PC-9 (cell line): Measurements from ENCODE around the gene AQP4. TPM values are rescaled to one million over a fixed set of nuclear protein-coding genes. Genes with fewer than 3 reads are reported as not detected.

ENCODE experiments used
- BruUV-seq: library from RNA; stranded (reverse); fragments of 400-500 nt; replicated peaks from 2 replicates; lab custom pipeline; 2021; lab: Mats Ljungman, UMichigan
- CTCF ChIA-PET: fragments of 300-600 bp; sonication (Branson Sonifier 250); formaldehyde crosslinking; loops from one replicate; lab custom pipeline; 2022; ENCODE audit warnings: antibody characterized with exemption; lab: Charles Lee
- POLR2A ChIA-PET: fragments of 300-600 bp; sonication (Branson Sonifier 250); formaldehyde crosslinking; loops from one replicate; lab custom pipeline; 2022; ENCODE audit warnings: antibody characterized with exemption; ENCODE audit not compliant: unreplicated experiment; lab: Charles Lee
- DNase-seq, 2 experiments: peaks; one replicate each; pipeline versions ENCODE4 v3.0.0 to v3.0.0-alpha.2; 2015 to 2022; ENCODE audit warnings: mixed read lengths in 1 of 2
- H2AFZ ChIP-seq: fragments of 200-600 bp; sonication (generic); 2 replicates; pipeline ENCODE4 v1.8.1; 2017; ENCODE audit warnings: antibody characterized with exemption
- H3F3A ChIP-seq: fragments of 200-600 bp; sonication (generic); 2 replicates; pipeline ENCODE4 v1.8.1; 2017; ENCODE audit warnings: antibody characterized with exemption, mild to moderate bottlenecking, low read depth; ENCODE audit not compliant: insufficient read depth
- H3K27ac ChIP-seq: fragments of 200-600 bp; sonication (generic); 2 replicates; pipeline ENCODE4 v1.6.1; 2016; ENCODE audit warnings: mixed run types
- H3K27me3 ChIP-seq: fragments of 200-600 bp; sonication (generic); 2 replicates; pipeline ENCODE4 v1.6.1; 2016; ENCODE audit warnings: low read depth, mixed run types; ENCODE audit not compliant: insufficient read depth
- H3K36me3 ChIP-seq: fragments of 200-600 bp; sonication (generic); 2 replicates; pipeline ENCODE4 v1.6.1; 2016; ENCODE audit warnings: low read depth, mixed run types
- H3K4me1 ChIP-seq: fragments of 200-600 bp; sonication (generic); replicated peaks from 2 replicates; pipeline ENCODE4 v1.6.1; 2016; ENCODE audit warnings: mixed run types; ENCODE audit not compliant: insufficient read depth
- H3K4me2 ChIP-seq: fragments of 200-600 bp; sonication (generic); 2 replicates; pipeline ENCODE4 v1.6.1; 2017; ENCODE audit warnings: mixed run types
- H3K4me3 ChIP-seq: fragments of 200-600 bp; sonication (generic); 2 replicates; pipeline ENCODE4 v1.6.1; 2016; ENCODE audit warnings: mixed run types
- H3K79me2 ChIP-seq: fragments of 200-600 bp; sonication (generic); 2 replicates; pipeline ENCODE4 v1.6.1; 2017; ENCODE audit warnings: low read depth, mixed run types
- H3K9me2 ChIP-seq: fragments of 200-600 bp; sonication (generic); 2 replicates; pipeline ENCODE4 v1.8.1; 2017; ENCODE audit warnings: mild to moderate bottlenecking; ENCODE audit not compliant: insufficient read depth
- H3K9me3 ChIP-seq: fragments of 200-600 bp; sonication (generic); 2 replicates; pipeline ENCODE4 v1.8.1; 2016; ENCODE audit warnings: low read depth; ENCODE audit not compliant: insufficient read depth
- H4K20me1 ChIP-seq: fragments of 200-600 bp; sonication (generic); 2 replicates; pipeline ENCODE4 v1.8.1; 2017; ENCODE audit not compliant: insufficient read depth
- CTCF ChIP-seq: fragments of 200-600 bp; sonication (generic); conservative IDR thresholded peaks from 2 replicates; pipeline ENCODE4 v1.6.1; 2017; ENCODE audit warnings: mixed run types, antibody characterized with exemption, mild to moderate bottlenecking, moderate library complexity
- EZH2 ChIP-seq: fragments of 200-600 bp; sonication (generic); IDR thresholded peaks from 2 replicates; pipeline ENCODE4 v1.8.0; 2017; ENCODE audit warnings: antibody characterized with exemption, low read depth
- intact Hi-C: fragments of 100-400 bp; cut with micrococcal nuclease; formaldehyde crosslinking; loops from one replicate; pipeline ENCODE4 v1.10.0; 2022; ENCODE audit not compliant: unreplicated experiment
- total RNA-seq: library from RNA; stranded (reverse); gene quantifications from 2 replicates; pipeline ENCODE4 v1.2.3, GENCODE V29; 2021

The AQP4 gene
- total RNA-seq, 1 experiment from 2014 or later = not detected

- intact Hi-C loops = no loop called here
- CTCF ChIA-PET = no interaction called here
Measured at GRCh38 chr18:26804519-26804918, 61.0 kb downstream of the AQP4 start.

GRCh38 chr18:26803643-26804042, 61.9 kb downstream of the AQP4 start:
- Histone ChIP-seq H3K4me1 (no peaks in the 10 kb centered on the region), H3F3A (no peaks in the 10 kb centered on the region), H3K27me3 (no peaks in the 10 kb centered on the region), H3K9me2 (no peaks in the 10 kb centered on the region), H3K4me2 (no peak overlapping the region), H3K9me3 (no peaks in the 10 kb centered on the region), H3K4me3 (no peak overlapping the region), H3K36me3 (no peaks in the 10 kb centered on the region), H4K20me1 (no peaks in the 10 kb centered on the region), H3K79me2 (no peaks in the 10 kb centered on the region), H2AFZ (no peak overlapping the region), H3K27ac (no peak overlapping the region)
- no peak for DNase-seq
- intact Hi-C loops = no loop called here
- TF ChIP-seq EZH2 = no peak
- TF ChIP-seq CTCF = no peak
- BruUV-seq = no TSS peak
- ChIA-PET CTCF (no interaction called here), POLR2A (no interaction called here)

More at GRCh38 chr18:26804519-26804918, 61.0 kb downstream of the AQP4 start:
- Histone ChIP-seq H3K27ac (no peak overlapping the region), H3K4me3 (no peak overlapping the region), H3K9me2 (no peaks in the 10 kb centered on the region), H4K20me1 (no peaks in the 10 kb centered on the region), H3K4me1 (no peaks in the 10 kb centered on the region), H3K79me2 (no peaks in the 10 kb centered on the region), H2AFZ (no peak overlapping the region), H3K4me2 (no peak overlapping the region), H3K27me3 (no peaks in the 10 kb centered on the region), H3F3A (no peaks in the 10 kb centered on the region), H3K36me3 (no peaks in the 10 kb centered on the region), H3K9me3 (no peaks in the 10 kb centered on the region)
- POLR2A ChIA-PET = no interaction called here
- no TSS peak for BruUV-seq
- DNase-seq = no peak
- TF ChIP-seq EZH2 = no peak
- 0 out of 2 replicates have a peak, but pooled peaks have one; percentile 28 for TF ChIP-seq CTCF

- H3K27ac ChIP-seq = no peak overlapping the region
- H3K9me2 ChIP-seq = no peaks in the 10 kb centered on the region
- POLR2A ChIA-PET = no interaction called here
- H3K36me3 ChIP-seq = no peaks in the 10 kb centered on the region
- no peaks in the 10 kb centered on the region for H3K4me1 ChIP-seq
- TF ChIP-seq CTCF (no peak), EZH2 (no peak)
- H3K79me2 ChIP-seq = no peaks in the 10 kb centered on the region
- DNase-seq = no peak
- no peaks in the 10 kb centered on the region for H4K20me1 ChIP-seq
- no peak overlapping the region for H3K4me2 ChIP-seq
- H3K4me3 ChIP-seq = no peak overlapping the region
- H2AFZ ChIP-seq = no peak overlapping the region
- intact Hi-C loops = no loop called here
- H3F3A ChIP-seq = no peaks in the 10 kb centered on the region
- H3K9me3 ChIP-seq = no peaks in the 10 kb centered on the region
- BruUV-seq = no TSS peak
- CTCF ChIA-PET = no interaction called here
- no peaks in the 10 kb centered on the region for H3K27me3 ChIP-seq
Measured at GRCh38 chr18:26802330-26803200, 62.9 kb downstream of the AQP4 start.
